ENCODE measurements around the gene CDC25C.
"Not testable (repeated sequence)": the region's sequence is repeated elsewhere in the genome, so short reads cannot be mapped to it uniquely, and the experiment has no call there.

The CDC25C gene

GRCh38 chr5:138344887-138345622 is 13.5 kb upstream of the CDC25C start:
- no peak for DNase-seq

DNA sequence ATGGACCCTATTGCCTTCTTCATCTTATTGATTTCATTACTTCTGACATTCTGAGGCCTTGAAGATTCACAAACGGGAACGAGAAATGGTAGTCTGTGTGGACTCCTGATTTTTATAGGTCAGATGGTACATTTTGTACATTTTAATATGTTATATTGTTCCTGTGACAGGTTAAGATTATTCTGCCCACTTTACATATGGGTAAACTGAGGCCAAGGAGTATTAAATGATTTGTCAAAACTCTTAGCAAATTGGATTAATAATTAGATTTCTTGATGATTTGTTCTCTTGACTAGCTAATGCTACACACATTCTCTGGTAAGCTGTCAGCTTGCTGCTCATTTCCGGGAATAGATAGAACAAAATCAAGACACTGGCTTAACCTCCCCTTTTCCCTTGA is 8.4 kb upstream of the CDC25C start:
- DNase-seq: no peak

GRCh38 chr5:138339464-138339863 is 7.9 kb upstream of the CDC25C start:
- DNase-seq: no peak

GRCh38 chr5:138339091-138339456 is 7.5 kb upstream of the CDC25C start:
- no peak for DNase-seq

DNA sequence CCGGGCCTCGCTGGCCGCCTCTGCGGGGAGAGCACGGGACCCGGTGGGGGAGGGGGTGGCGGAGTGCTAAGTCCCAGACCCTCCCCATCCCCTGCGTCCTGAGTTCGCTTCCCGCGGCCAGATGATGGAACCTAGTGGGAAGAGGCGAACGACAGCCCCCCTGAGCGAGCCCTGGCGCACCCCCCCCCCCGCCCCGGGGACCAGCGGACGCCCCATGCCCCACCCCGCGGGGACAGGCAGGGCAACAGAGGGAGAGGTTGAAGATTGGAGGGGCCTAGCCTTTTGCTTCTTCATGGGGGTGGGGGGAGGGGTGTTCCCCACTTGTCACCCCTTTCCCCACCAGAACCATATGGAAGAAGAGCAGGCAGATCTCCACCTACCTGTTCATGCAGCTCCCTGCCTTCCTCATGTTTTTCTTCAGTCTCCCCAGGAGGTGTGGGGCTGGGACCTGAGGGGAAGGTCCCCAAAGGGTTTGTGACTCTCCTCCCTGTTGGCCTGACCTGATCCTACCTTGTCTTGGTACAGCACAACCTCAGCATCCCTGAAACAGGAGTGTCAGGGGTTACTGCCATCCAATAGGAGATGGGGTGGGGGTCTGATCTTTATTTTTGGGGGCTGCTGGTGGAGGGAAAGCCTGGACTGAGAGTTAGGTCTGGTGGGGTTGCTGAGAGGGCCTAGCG is 6.9 kb upstream of the CDC25C start:
- no peak for DNase-seq

DNA sequence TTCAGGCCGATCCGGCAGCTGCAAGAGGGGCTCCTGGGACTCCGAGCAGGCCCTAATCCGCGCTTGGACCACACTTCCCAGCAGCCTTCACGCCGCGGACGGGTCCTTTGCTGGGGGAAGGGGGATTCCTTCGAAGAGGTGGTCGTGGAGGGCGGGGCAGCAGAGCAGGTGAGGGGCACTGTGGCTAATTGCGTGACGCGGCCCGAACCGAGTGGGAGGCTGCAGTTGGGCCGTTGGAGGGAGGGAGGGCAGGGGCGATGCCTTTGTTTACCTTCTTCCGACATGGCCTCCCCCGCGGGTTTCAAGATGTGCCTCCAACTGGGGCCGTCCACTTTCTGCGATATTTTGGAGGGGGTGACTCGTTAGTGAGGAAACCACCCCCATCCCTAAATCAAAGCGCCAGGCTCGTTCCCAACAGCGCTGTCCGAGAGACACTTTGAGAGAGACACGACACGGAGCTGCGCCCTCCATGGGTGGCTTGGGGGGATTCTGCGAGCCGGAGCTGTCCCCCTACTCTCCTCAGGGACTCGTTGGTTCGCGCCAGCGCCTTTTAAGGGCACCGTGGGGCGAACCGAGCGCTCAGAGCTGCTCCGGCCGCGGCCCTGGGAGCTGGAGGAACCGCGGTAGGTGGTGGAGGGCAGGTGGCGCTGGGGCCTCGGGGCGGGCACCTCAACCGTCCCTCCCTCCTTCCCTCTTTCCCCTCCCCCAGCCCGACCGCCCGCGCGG is 6.2 kb upstream of the CDC25C start, which contains the start of gene FAM53C:
Gene FAM53C (plus strand): TSS at position 582 of the 726 bp plus-strand sequence. CDS start 3,070 bp downstream, outside the sequence.
- peak; percentile 95 for DNase-seq

GRCh38 chr5:138336952-138337684 is 5.5 kb upstream of the CDC25C start:
- DNase-seq: peak; percentile 87

- DNase-seq: no peak
These were observed 3.4 kb upstream of the CDC25C start for GRCh38 chr5:138334867-138335447.

DNA sequence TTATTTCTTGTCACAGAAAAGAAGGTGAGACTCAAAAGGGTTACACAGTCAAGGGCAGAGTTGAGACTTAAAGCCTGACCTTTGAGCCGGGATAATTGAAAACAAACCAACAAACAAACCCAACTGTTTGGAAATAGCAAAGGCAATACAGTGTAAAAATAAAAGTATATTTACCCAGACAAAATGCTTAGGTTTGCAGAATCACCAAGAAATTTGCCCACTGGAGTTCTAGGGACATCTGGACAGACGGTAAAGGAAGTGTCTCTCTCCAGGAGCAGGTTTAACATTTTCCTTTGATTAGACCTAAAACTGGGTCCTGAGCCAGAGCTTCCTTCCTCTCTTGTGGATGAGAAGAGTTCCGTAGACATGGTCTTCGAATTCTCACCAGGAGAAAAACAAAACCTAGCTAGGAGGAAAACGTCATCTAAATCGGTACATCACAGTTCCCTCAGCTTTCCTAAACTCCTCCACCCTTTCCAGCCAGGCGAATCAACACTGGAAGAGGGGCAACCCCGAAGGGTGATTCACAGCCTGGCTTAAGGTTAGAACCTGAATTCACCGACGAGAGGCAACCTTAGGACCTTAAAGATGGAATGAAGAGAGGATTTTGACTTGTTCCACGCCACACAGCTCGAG is 673 bp downstream of the CDC25C start:
- DNase-seq: no peak

DNA sequence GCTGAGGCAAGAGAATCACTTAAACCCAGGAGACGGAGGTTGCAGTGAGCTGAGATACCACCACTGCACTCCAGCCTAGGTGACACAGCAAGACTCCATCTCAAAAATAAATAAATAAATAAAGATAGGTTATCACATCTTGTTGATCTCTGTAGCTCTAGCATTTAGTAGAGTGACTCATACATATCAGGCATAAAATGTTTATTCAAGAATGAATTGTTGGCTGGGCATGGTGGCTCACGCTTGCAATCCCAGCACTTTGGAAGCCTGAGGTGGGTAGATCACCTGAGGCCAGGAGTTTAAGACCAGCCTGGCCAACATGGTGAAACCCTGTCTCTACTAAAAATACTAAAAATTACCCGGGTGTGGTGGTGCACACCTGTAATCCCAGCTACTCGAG is 13.4 kb downstream of the CDC25C start:
- not testable (repeated sequence) for DNase-seq

GRCh38 chr5:138316355-138316754 is 15.2 kb downstream of the CDC25C start:
- DNase-seq: no peak

DNA sequence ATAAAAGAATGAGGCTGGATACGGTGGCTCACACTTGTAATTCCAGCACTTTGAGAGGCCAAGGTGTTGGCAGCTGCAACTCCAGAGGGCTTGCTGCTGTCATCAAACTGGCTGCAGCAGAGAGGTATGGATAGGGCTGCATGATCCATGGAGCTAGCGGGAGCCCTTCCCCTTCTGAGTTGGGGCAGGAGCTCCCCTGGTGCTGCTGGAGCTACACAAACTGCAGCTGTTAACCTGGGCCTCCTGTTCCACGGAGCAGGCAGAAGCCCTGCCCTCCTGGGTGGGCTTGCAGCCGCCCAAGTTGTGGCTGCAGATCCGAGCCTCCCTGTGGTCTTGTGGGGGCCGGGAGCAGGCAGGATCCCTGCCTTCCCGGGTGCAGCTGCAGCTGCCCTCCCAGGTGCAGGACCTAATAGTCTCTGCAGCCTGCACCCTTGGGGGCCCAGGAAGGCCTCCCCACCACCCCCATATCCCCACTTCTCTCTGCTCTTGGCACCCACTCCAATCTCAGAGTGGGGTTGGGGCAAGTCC is 15.8 kb downstream of the CDC25C start:
- no peak for DNase-seq

GRCh38 chr5:138305797-138306196 is 25.8 kb downstream of the CDC25C start:
- DNase-seq: no peak

- no peak for DNase-seq
These were observed 28.2 kb downstream of the CDC25C start for GRCh38 chr5:138303372-138303771.

DNA sequence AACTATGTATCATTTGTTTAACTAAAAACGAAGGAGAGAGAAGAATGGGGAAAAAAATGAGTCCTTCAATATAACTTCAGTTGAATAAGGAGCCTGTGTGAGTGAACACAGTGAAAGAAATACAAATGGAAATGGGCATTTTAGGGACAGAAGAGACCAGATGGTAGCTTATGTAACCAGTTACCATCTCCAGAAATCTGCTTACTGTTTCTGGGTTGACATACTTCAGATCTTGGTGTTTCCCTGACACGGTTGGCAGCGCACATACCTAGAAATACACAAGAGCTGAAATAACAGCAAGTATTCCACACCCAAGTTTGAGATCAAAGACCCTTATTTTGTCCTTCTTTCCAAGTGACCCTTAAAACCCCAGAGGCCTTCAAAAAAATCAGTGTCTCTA is 42.3 kb downstream of the CDC25C start:
- DNase-seq: no peak

GRCh38 chr5:138287246-138287645 is 44.4 kb downstream of the CDC25C start:
- DNase-seq: no peak

DNA sequence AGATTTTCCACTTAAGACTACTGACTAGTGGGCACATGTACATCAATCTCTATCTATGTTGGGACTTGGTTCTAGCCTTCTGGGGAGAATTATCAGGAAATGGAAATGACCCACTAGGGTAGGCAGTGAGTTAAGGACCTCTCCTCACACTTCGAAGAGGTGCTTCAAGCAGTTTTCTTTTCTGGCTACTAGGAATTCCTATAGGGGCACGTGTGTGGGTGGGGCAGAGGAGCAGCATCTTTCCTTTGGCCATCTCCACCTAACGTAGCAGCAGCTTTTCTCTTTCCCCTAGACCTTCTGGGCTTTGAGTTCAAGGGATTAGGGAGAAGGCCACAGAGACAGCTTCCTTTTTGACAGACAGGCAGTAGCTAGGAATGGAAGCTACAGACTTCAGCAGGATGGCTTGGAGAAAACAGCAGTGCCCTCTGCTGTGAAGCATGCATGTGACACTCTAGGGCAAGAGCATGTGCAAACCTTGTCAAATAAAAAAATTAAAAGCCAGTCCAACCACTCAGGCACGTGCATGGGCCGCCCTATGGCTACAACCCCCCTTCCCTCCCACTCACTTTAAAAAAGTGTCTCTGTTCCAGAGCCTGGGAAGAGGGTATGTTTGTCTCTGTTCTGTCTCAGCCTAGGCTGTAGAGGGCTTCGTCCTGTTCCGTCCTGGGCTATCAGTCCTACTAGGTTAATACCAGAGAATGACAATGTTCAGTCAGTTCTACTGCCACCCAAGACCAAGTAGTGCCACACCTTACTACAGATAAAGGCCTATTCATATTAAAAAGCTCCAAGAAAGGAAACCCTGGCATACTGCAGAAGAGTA is 48.5 kb downstream of the CDC25C start:
- peak; percentile 17 for DNase-seq

DNA sequence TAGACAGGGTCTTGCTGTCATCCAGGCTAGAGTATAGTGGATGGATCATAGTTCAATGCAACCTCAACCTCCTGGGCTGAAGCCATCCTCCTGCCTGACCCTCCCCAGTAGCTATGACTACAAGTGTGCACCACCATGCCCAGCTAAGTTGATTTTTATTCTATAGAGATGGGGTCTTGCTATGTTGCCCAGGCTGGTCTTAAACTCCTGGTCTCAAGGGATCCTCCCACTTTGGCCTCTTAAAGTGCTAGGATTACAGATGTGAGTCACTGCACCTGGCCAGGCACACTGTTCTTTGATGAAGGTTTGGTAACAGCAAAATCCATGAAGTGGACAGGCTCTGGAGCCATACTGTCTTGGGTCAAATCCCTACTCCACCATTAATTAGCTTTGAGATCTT is 50.7 kb downstream of the CDC25C start:
- no peak for DNase-seq

DNA sequence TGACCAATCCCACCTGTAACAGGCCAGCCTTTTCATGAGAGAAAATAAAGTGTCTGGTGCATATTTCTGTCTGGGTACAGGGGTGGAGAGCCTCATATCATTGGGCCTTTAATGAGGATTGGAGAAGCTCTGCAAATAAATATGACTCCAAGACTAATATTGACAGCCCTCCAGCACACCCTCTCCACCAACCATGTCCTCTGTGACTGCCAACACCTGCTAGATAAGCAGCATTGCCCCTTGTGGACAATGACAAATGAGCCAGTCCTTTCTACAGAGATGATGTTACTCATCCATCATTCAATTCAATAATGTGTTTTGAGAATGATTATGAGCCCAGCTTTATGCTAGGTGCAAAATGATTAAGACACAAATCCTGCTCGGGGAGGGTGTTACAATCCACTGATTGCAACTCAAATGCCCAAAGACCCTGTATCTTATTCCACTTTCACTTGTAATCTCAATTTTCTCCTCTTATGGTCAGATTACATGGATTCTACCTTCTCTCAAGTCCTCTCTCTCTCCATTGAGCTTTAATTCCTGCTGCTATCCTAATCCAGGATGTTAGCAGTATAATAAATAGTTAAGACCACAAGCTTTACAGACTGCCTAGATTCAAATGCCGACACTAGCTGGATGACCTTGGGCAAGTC is 55.1 kb downstream of the CDC25C start:
- no peak for DNase-seq

DNA sequence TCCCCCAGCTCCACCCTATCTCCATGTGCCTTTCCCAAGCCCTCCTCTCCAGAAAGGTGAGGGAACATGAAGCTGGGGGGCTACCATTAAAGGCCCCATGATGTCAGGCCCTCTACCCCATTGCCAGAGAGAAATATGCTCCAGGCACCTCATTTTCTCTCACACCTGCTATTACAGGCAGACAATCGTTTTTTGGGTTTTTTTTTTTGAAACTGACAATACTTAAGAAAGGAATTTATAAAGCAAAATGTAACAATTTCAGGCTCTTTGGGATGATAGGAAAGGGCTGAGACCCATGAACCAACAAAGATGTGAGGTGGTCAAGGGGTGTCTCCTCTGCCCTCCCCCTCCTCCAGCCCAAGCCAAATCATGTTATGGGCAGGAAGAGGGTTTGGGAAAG is 55.7 kb downstream of the CDC25C start:
- DNase-seq: no peak

DNA sequence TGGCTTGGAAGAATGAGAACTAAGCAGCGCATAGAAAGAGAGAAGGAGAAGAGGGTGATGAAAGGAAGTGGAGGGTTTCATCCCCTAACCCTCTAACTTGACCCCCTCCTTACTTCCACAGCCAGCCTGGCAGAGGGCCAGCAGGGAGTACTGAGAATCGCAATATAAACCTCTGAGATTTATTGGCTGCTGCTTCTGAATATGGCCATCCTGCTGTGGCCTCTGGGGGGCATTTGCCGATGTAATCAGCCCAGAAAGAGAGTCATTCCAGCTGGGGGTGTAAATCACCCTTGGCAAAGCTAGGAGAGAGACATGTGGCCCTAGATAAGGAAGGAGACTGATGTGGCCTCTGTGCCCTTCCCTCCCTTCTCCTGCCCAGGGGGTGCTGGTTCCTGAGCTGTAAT is 56.2 kb downstream of the CDC25C start:
- DNase-seq: no peak
